Caki2 (cell line): ENCODE results near the gene ANO7. TPM values are rescaled to one million over a fixed set of nuclear protein-coding genes. Genes with fewer than 3 reads are reported as not detected.
A peak's percentile ranks its signal among the peaks of the same experiment; 100 is the strongest.

Experiments used
- DNase-seq: peaks from one replicate; pipeline ENCODE4 v3.0.0-alpha.2; 2015; ENCODE audit warnings: low read depth
- in situ Hi-C: cut with HindIII; loops from 2 replicates; pipeline ENCODE4 v1.10.0; 2016; ENCODE audit warnings: low sequenced_read_pairs, low pct_unique_long_range_greater_than_20kb, mixed read lengths
- total RNA-seq: library from RNA; depleted of rRNA; stranded (reverse); fragments of >200 nt; shearing (Covaris generic); gene quantifications from 2 replicates; pipeline ENCODE4 v1.2.3, GENCODE V29; 2014; ENCODE audit warnings: low replicate concordance

ANO7 gene
- total RNA-seq, 1 experiment from 2014 or later: 1.1 TPM

- in situ Hi-C loops: no loop called here
- DNase-seq: peak; percentile 19
Measured at GRCh38 chr2:241218131-241219029, 29.9 kb downstream of the ANO7 start.

GRCh38 chr2:241219030-241219382 is 30.5 kb downstream of the ANO7 start:
- no peak for DNase-seq
- in situ Hi-C loops: no loop called here

DNA sequence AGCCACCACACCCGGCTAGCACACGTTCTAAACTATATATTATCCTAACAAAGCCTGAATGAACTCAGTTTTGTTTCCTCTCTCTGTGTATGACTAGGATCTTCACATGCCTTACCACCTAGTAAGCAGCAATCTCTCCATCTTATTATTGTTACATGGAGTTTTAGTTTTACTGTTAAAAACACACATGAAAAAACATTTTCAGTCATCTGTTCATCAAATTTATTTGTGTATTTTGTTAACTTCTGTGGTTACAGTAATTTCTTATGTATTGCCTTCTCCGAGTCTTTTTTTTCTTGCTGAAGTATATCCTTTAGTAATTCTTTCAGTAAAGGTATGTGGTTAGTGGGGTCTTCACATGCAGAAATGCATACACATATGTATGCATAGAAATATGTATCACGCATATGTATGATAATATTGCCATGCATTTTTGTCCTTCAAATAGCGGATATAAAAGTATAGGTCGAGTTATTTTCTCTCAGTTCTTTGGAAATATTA is 31.4 kb downstream of the ANO7 start:
- in situ Hi-C loops: no loop called here
- DNase-seq: no peak

DNA sequence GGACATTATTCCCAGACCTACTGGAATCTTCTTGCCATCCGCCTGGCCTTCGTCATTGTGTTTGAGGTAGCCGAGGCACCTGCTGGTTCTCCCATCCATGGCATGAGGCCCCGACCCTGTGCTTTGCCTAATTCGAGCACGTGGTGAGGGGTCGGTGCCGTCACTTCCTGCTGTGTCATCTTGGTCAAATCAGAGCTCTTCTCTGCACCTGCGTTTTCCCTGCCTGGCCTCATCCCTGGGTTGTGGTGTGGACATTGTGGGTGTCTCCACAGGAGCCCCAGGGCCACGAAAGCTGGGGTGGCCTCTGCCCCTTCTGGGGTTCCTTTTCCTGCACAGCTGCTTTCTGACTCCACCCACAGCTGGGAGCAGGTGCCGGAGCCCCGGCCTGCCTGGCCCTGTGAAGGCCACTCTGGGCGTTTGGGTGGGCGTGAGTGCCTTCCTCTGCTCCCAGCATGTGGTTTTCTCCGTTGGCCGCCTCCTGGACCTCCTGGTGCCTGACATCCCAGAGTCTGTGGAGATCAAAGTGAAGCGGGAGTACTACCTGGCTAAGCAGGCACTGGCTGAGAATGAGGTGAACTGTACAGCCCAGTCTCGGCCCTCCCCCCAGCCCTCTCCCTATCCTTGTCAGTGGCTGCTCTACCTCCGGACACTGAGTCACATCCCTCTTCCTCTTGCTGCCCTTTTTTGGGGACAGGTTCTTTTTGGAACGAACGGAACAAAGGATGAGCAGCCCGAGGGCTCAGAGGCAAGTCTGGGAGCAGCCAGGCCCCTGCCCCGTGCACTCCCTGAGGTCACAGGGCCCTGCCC is 34.9 kb downstream of the ANO7 start:
- in situ Hi-C loops: no loop called here

GRCh38 chr2:241224018-241224850 is 35.8 kb downstream of the ANO7 start:
- DNase-seq: no peak
- in situ Hi-C loops: no loop called here

More for the DNA sequence above, 34.9 kb downstream of the ANO7 start:
- DNase-seq: no peak

DNA sequence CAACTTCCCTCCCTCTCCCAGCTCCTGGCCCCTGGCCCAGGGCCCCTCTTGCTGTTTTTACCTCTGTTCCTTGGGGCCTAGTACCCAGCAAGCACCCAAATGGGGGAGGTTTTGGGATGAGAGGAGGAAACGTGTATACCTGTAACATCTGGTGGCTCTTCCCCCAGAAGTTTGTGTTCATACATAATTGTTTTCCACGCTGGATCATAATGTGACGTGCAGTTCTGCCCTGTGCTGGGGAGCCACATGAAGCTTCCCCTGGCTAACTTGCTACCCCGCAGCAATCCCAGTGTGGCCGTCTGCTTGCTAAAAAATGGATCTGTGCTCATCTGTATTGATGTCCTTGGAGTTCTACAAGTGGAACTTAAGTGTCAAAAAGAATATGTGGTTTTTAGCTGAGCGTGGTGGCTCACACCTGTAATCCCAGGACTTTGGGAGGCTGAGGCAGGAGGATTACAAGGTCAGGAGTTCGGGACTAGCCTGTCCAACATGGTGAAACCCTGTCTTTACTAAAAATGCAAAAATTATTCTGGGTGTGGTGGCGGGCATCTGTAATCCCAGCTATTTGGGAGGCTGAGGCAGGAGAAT is 36.5 kb downstream of the ANO7 start:
- no peak for DNase-seq
- in situ Hi-C loops: no loop called here

DNA sequence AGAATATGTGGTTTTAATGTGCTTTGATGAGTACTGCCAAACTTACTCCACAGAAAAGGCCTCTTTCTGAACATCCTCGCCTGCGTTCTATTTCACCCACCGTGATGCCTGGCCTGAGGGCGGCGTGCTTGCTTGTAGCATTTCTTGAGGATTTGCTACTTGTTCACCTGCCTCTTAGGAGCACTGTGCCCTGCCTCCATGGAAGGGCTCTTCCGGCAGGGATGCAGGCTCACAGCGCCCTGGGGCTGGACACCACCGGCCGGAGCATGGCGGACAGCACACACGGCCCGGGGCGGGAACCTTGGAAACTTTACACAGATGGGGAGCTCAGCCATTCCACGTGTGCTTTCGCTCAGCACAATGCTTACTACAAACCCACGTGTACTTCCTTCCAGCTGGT is 37.1 kb downstream of the ANO7 start:
- no peak for DNase-seq
- in situ Hi-C loops: no loop called here

DNA sequence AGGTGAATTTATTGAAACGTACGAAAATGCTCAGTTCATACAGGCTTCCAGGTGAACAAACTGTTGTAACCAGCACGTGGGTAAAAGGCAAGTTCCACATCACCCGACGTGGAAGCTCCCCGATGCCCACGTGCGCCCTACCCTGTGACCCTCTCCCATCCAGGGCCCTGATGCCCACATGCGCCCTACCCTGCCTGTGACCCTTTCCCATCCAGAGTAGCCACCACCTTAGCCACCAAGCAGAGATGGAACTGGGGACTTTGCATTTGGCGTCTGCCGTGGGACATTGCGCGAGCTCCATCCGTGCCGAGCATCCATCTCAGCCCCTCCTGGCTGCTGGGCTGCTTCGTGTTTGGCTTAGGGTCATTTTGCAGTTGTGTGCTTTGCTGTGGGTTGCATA is 37.5 kb downstream of the ANO7 start:
- in situ Hi-C loops: no loop called here
- DNase-seq: no peak

DNA sequence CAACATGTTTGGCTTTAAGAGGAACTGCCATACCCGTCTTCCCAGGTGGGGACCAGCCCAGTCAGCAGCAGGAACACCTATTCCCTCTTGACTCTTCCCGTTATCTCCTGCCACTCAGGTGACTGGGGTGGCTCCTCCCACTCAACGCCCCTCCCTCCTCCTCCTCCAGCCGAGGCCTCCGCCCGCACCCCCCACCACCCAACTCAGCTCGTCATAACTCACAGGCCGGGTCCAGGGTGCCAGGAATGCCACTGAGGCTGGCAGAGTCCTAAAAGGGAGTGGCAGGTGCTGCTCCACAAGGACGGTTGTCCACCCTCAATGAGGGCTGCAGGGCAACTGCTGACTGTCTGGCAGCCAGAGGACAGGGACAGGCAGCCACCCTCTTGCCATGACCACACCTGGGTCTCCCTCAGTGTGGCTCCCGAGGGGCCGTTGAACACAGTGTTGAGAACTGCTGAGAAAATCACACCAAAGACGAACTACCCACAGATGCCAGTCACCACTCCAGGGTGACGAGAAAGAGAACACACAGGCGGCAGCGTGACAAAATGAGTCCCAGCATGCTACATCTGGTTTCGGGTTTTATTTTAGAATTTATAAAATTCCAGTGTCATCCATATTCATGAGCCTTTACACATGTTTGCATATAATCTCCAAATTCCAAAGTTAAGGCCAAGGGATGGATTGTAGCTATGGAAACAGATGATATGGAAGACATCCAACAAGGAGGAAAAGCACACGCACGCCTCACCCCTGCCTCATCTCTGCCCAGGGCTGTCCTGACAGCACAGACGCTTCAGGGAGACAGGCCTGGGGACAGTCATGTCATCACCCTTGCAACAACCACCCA is 38.5 kb downstream of the ANO7 start:
- in situ Hi-C loops: no loop called here
- DNase-seq: no peak

GRCh38 chr2:241227594-241227993 is 39.1 kb downstream of the ANO7 start:
- DNase-seq: no peak
- in situ Hi-C loops: no loop called here

GRCh38 chr2:241228081-241228859 is 39.8 kb downstream of the ANO7 start:
- no peak for DNase-seq
- in situ Hi-C loops: no loop called here

DNA sequence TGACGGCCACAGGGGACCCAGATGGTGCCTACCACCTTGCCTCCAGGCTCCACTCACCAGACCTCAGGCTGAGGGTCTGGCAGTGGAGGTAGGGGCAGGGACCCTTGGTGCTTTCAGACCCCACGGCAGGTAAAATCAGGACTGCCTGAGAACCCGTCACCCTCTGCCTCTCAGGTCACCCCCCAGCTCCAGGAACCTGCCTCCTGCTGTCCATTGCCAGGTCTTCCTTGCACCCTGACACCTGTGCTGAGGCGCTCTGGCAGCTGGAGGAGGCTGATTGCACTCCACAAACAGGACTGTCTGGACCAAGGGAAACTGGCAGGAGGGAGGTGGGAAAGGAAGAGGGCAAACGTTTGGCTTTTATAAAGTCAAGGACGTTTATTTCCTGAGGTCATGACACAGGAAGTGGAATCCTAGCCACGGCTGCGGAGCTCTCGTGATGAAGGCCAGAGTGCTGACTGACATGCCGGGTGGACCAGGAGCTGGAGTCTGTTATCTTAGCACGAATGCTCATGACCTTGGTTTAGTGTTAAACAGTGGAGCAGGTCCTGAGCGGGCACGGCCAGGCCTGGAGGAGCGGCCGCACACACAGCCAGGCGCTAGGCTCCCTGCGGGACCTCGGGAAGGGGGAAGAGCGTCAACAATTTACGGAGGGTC is 40.5 kb downstream of the ANO7 start:
- no peak for DNase-seq
- in situ Hi-C loops: no loop called here

DNA sequence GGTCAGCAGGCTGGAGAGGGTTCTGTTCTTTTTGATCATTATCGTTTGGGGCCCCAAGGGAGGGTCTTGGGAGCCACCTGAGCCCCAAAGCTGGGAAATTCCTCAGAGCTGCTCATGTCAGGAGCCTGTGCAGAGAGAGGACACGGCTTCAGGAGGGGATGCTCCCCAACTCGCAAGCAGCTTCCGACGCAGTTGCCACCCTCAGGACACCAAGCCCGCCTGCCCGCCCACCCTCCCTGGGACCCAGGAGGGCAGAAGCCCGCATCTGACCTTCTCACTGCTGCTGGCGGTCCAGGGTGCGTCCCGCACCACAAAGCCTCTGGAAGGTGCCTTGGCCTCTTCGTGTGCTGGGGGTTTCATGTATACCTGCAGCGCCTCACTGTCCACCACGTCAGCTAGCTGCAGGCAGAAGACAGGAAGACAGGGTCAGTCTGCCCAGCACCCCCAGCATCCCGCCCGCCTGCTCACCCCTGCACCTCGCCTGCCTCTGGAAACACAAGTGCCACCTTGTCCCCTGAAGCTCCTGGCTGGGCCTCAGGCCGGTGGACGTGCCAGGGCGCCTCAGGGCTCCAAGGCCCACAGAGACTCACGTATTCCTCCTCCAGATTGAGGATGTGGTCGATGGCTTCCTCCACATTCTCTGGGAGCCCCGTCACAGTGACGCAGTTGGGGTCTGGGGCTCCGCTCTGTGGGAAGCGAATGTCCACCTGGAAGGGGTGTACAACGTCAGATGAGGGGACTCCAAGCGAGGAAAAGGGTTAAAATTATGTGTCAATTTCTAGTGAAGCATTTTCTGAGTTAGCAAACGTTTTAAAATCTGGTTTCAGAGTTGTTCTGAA is 41.3 kb downstream of the ANO7 start:
- DNase-seq: no peak
- in situ Hi-C loops: no loop called here

DNA sequence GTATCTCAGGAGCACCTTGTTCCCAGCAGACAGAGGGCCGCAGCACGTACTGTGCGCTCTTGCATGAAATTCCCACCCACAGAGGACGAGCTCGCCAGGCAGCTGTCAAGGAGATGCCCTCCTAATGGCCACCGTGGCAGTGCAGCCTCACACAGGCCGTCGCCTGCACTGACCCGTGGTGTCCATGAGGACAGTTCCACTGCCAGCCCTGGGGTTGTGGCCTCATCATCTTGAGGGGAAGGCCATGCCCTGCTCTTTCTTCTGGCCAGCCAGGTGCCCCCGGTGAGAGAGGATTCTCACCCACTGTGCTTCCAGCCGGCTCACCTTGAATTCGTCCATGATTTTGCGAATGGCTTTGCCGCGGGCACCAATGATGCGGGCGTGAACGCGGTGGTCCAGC is 42.0 kb downstream of the ANO7 start:
- in situ Hi-C loops: no loop called here
- no peak for DNase-seq

- DNase-seq: no peak
- in situ Hi-C loops: no loop called here
Measured at GRCh38 chr2:241232736-241233575, 44.5 kb downstream of the ANO7 start.
